RWPE1 (cell line): ENCODE measurements around the gene PIK3C2B.

ENCODE experiments used
- CTCF ChIA-PET: fragments of 350-600 bp; sonication (Branson Sonifier 250); formaldehyde crosslinking; extraction: SDS; loops from one replicate; lab custom pipeline; 2021; lab: Yijun Ruan, JAX
- POLR2A ChIA-PET: fragments of 400-600 bp; formaldehyde crosslinking; extraction: SDS; loops from one replicate; lab custom pipeline; 2020; ENCODE audit warnings: antibody characterized with exemption; ENCODE audit not compliant: low non-redundant PET; lab: Yijun Ruan, JAX
- DNase-seq: peaks from one replicate; pipeline ENCODE4 v3.0.0; 2012; ENCODE audit warnings: low spot score
- H3K27ac ChIP-seq: fragments of 450-650 bp; 2 replicates; pipeline ENCODE4 v1.5.1; 2017
- TF ChIP-seq, protein P1 (sequence below): fragments of 450-650 bp; conservative IDR thresholded peaks from 2 replicates; pipeline ENCODE4 v1.5.1; 2017; ENCODE audit warnings: low read depth, mild to moderate bottlenecking

Gene PIK3C2B

GRCh38 chr1:204448344-204448964, 46.2 kb downstream of the PIK3C2B start:
- ChIA-PET POLR2A (interaction anchor here (0.6 to 1.1 kb wide), 4 partner anchors 10 to 53 kb away, joined by 3 to 4 read pairs (median 4); no protein-coding TSS in a partner anchor), CTCF (interaction anchor here (0.5 to 1.8 kb wide), 6 partner anchors 9 to 825 kb away, joined by 3 to 8 read pairs (median 4); no protein-coding TSS in a partner anchor)
- DNase-seq, result peak; percentile 78
- H3K27ac ChIP-seq, result peak overlapping the region; percentile 48
- TF ChIP-seq, protein P1, sequence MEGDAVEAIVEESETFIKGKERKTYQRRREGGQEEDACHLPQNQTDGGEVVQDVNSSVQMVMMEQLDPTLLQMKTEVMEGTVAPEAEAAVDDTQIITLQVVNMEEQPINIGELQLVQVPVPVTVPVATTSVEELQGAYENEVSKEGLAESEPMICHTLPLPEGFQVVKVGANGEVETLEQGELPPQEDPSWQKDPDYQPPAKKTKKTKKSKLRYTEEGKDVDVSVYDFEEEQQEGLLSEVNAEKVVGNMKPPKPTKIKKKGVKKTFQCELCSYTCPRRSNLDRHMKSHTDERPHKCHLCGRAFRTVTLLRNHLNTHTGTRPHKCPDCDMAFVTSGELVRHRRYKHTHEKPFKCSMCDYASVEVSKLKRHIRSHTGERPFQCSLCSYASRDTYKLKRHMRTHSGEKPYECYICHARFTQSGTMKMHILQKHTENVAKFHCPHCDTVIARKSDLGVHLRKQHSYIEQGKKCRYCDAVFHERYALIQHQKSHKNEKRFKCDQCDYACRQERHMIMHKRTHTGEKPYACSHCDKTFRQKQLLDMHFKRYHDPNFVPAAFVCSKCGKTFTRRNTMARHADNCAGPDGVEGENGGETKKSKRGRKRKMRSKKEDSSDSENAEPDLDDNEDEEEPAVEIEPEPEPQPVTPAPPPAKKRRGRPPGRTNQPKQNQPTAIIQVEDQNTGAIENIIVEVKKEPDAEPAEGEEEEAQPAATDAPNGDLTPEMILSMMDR, result no peak

GRCh38 chr1:204447736-204448135, 46.9 kb downstream of the PIK3C2B start:
- H3K27ac ChIP-seq, result peak overlapping the region; percentile 48
- TF ChIP-seq, protein P1, result no peak
- DNase-seq, result no peak
- ChIA-PET CTCF (interaction anchor here (1.7 to 3.1 kb wide), 5 partner anchors 9 to 56 kb away, joined by 4 to 24 read pairs (median 15); partner anchors contain the start of gene PIK3C2B), POLR2A (no interaction called here)

DNA sequence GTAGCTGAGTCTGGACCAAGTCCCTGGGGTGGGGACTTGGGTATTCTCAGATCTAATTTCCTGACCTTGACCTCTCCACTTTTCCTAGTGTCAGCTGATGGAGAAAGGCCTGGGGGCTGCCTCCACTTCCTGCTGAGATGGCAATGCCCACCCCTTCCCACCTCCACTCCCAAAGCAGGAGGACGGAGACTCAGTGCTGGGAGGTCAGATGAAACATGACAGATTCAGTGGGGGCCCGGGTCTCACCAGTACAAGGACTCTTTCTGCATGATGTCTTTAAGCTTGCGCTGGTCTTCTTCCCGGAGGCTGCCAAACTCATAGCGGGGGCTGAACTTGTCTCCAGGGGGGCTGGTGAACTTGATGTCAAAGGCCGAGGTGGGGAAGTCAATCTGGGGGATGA, 47.4 kb downstream of the PIK3C2B start:
- DNase-seq, result no peak
- H3K27ac ChIP-seq, result peak overlapping the region; percentile 48; the same call in 1 of the 2 replicates
- TF ChIP-seq, protein P1, result no peak
- ChIA-PET CTCF (interaction anchor here (0.6 to 3.1 kb wide), 8 partner anchors 10 to 118 kb away, joined by 3 to 24 read pairs (median 6); partner anchors contain the start of gene PIK3C2B), POLR2A (no interaction called here)

- POLR2A ChIA-PET, result no interaction called here
Observed at GRCh38 chr1:204446413-204447111, 48.0 kb downstream of the PIK3C2B start.

DNA sequence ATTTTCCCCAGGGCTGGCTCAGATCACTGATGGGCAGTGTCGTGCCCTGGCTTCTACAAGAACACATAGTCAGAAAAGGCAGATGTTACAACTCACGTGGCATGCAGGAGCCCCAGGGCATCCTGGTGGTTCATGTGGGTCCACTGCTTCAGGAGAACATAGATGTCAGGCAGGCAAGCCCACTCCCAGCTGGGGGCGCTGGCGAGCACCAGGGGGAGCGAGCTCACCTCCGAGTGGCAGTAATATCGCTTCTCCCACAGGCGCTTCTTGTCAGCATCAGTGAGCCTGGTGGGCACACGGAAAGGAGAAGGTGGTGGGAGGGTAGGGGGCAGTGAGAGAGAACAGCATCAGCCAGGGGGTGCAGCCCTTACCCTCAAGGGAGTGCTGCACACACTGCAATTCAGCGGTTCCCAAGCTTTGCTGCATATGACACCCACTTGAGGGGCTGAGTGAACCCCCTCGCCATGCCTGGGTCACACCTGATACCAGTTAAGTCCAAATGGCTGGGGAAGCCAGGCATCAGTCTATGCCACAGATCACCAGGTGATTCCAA, 48.7 kb downstream of the PIK3C2B start:
- TF ChIP-seq, protein P1, result no peak
- DNase-seq, result no peak
- CTCF ChIA-PET, result interaction anchor here (0.5 to 3.1 kb wide), 12 partner anchors 10 to 558 kb away, joined by 3 to 24 read pairs (median 4); partner anchors contain the start of gene PIK3C2B
- POLR2A ChIA-PET, result no interaction called here
- no peak overlapping the region for H3K27ac ChIP-seq

More at GRCh38 chr1:204446413-204447111, 48.0 kb downstream of the PIK3C2B start:
- H3K27ac ChIP-seq, result peak overlapping the region; percentile 48; the same call in 1 of the 2 replicates
- DNase-seq, result peak; percentile 67
- TF ChIP-seq, protein P1, result peak; percentile 37
- CTCF ChIA-PET, result interaction anchor here (0.5 to 3.1 kb wide), 13 partner anchors 10 to 559 kb away, joined by 3 to 24 read pairs (median 4); partner anchors contain the start of gene PIK3C2B
